Neural progenitor cell (in vitro differentiated cells): ENCODE measurements around the gene CRISPLD2. TPM values are rescaled to one million over a fixed set of nuclear protein-coding genes. Genes with fewer than 3 reads are reported as not detected.

Source experiments
- DNase-seq: peaks from one replicate; pipeline ENCODE4 v3.0.0-alpha.2; 2016; ENCODE audit warnings: low spot score
- H2AFZ ChIP-seq: fragments of 200-600 bp; sonication (generic); replicated peaks from 2 replicates; pipeline ENCODE4 v1.6.1; 2016; ENCODE audit warnings: antibody characterized with exemption
- H3F3A ChIP-seq: fragments of 200-600 bp; sonication (generic); 2 replicates; pipeline ENCODE4 v1.6.1; 2016; ENCODE audit warnings: antibody characterized with exemption, low read depth
- H3K27ac ChIP-seq: fragments of 200-600 bp; sonication (generic); 2 replicates; pipeline ENCODE4 v1.5.1; 2016; ENCODE audit warnings: mild to moderate bottlenecking
- H3K27me3 ChIP-seq: fragments of 200-600 bp; sonication (generic); 2 replicates; pipeline ENCODE4 v1.6.1; 2016; ENCODE audit warnings: mild to moderate bottlenecking, moderate library complexity
- H3K36me3 ChIP-seq: fragments of 200-600 bp; sonication (generic); 2 replicates; pipeline ENCODE4 v1.5.1; 2016
- H3K4me1 ChIP-seq: fragments of 200-600 bp; sonication (generic); 2 replicates; pipeline ENCODE4 v1.6.1; 2016; ENCODE audit warnings: mixed run types
- H3K4me2 ChIP-seq: fragments of 200-600 bp; sonication (generic); 2 replicates; pipeline ENCODE4 v1.6.1; 2016
- H3K4me3 ChIP-seq: fragments of 200-600 bp; sonication (generic); 2 replicates; pipeline ENCODE4 v1.5.1; 2016
- H3K79me2 ChIP-seq: fragments of 200-600 bp; sonication (generic); 2 replicates; pipeline ENCODE4 v1.6.1; 2016; ENCODE audit warnings: low read depth
- H3K9ac ChIP-seq: fragments of 200-600 bp; sonication (generic); 2 replicates; pipeline ENCODE4 v1.6.1; 2016
- H3K9me3 ChIP-seq: fragments of 200-600 bp; sonication (generic); 2 replicates; pipeline ENCODE4 v1.5.1; 2016; ENCODE audit warnings: low read depth
- H4K20me1 ChIP-seq: fragments of 200-600 bp; sonication (generic); 2 replicates; pipeline ENCODE4 v1.6.1; 2016; ENCODE audit warnings: low read depth
- H3K27ac Mint-ChIP-seq: 3 replicates; pipeline ENCODE4 v1.8.0; 2021; ENCODE audit warnings: mixed read lengths
- H3K27me3 Mint-ChIP-seq: 2 replicates; pipeline ENCODE4 v1.8.0; 2022; ENCODE audit warnings: low read depth, mild to moderate bottlenecking, inconsistent platforms, moderate library complexity, mixed read lengths; ENCODE audit not compliant: insufficient read depth
- H3K36me3 Mint-ChIP-seq: 3 replicates; pipeline ENCODE4 v1.8.0; 2021; ENCODE audit warnings: mixed read lengths
- H3K4me1 Mint-ChIP-seq: 3 replicates; pipeline ENCODE4 v1.8.0; 2021; ENCODE audit warnings: mixed read lengths
- H3K4me3 Mint-ChIP-seq: 3 replicates; pipeline ENCODE4 v1.8.0; 2021; ENCODE audit warnings: mild to moderate bottlenecking, moderate library complexity, mixed read lengths
- H3K9me3 Mint-ChIP-seq: 3 replicates; pipeline ENCODE4 v1.8.0; 2020; ENCODE audit warnings: mixed read lengths
- EZH2 ChIP-seq: fragments of 200-600 bp; sonication (generic); IDR thresholded peaks from 2 replicates; pipeline ENCODE4 v1.6.1; 2017; ENCODE audit warnings: antibody characterized with exemption, mild to moderate bottlenecking, moderate library complexity
- EZH2phosphoT487 ChIP-seq: fragments of 200-600 bp; sonication (generic); IDR thresholded peaks from 2 replicates; pipeline ENCODE4 v1.6.1; 2017; ENCODE audit warnings: antibody characterized with exemption
- total RNA-seq: library from RNA; depleted of rRNA; stranded (reverse); fragments of >200 nt; gene quantifications from 2 replicates; pipeline ENCODE4 v1.2.3, GENCODE V29; 2015; ENCODE audit warnings: low replicate concordance
- TF ChIP-seq, protein P1 (sequence below): fragments of 200-600 bp; sonication (generic); IDR thresholded peaks from 2 replicates; pipeline ENCODE4 v1.5.1; 2017; ENCODE audit warnings: antibody characterized with exemption, mild to moderate bottlenecking

CRISPLD2 gene
- total RNA-seq, 1 donor from 2014 or later = 0.11 TPM

DNA sequence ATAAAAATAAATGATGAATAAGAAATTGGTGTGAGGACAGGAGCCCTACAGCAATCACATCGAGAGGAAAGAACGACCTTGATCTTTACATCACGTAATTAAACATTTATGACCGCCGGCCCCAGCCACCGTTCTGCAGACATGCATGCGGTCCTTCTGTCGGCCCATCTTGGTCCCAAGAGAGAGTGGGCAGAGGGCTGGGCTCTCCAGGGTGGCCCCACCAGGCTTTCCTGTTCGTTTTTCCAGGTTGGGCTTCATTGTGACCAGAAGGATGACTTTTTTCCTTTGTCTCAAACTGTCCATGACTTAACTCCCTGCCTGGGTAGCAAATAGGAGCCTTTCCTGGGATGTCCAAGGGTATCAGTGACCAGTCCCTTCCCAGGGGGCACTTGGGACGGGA is 3.3 kb upstream of the CRISPLD2 start:
- H2AFZ ChIP-seq = no peak overlapping the region
- no peak overlapping the region for H3K27ac ChIP-seq
- Mint-ChIP-seq H3K27me3 (peaks cover 39% of the 10 kb centered on the region), H3K27ac (no peak overlapping the region), H3K4me1 (peaks cover 14% of the 10 kb centered on the region), H3K36me3 (no peaks in the 10 kb centered on the region), H3K9me3 (no peaks in the 10 kb centered on the region), H3K4me3 (no peak overlapping the region)
- no peaks in the 10 kb centered on the region for H3K36me3 ChIP-seq
- H3K27me3 ChIP-seq = peaks cover 47% of the 10 kb centered on the region
- TF ChIP-seq, protein P1, sequence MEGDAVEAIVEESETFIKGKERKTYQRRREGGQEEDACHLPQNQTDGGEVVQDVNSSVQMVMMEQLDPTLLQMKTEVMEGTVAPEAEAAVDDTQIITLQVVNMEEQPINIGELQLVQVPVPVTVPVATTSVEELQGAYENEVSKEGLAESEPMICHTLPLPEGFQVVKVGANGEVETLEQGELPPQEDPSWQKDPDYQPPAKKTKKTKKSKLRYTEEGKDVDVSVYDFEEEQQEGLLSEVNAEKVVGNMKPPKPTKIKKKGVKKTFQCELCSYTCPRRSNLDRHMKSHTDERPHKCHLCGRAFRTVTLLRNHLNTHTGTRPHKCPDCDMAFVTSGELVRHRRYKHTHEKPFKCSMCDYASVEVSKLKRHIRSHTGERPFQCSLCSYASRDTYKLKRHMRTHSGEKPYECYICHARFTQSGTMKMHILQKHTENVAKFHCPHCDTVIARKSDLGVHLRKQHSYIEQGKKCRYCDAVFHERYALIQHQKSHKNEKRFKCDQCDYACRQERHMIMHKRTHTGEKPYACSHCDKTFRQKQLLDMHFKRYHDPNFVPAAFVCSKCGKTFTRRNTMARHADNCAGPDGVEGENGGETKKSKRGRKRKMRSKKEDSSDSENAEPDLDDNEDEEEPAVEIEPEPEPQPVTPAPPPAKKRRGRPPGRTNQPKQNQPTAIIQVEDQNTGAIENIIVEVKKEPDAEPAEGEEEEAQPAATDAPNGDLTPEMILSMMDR = no peak
- TF ChIP-seq EZH2 (no peak), EZH2phosphoT487 (no peak)
- H3K9me3 ChIP-seq = no peaks in the 10 kb centered on the region
- no peak overlapping the region for H3K4me3 ChIP-seq
- no peak overlapping the region for H3K9ac ChIP-seq
- H4K20me1 ChIP-seq = no peaks in the 10 kb centered on the region
- H3K4me1 ChIP-seq = no peaks in the 10 kb centered on the region
- H3K79me2 ChIP-seq = no peaks in the 10 kb centered on the region
- H3K4me2 ChIP-seq = no peak overlapping the region
- no peak for DNase-seq
- H3F3A ChIP-seq = no peaks in the 10 kb centered on the region

DNA sequence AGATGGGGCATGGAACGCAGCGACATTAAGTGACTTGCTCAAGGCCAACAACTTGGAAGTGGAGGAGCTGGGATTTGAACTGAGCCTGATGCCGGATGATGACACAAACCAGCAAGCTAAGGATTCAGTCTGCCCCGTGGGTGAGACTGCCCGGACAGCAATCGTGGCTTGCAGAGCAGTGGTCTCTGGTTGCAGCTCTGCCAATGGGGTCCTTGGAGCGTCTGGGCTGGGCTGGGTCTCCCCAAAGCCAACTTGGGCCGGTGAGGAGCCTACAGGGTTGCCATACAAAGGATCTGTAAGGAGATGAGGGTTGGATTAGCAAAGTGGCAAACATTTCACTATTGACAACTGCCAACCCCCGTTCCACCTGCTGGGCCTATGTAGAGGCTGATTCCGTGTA is 2.6 kb upstream of the CRISPLD2 start:
- Histone ChIP-seq H4K20me1 (no peaks in the 10 kb centered on the region), H3F3A (no peaks in the 10 kb centered on the region), H3K4me3 (no peak overlapping the region), H3K36me3 (no peaks in the 10 kb centered on the region), H3K9me3 (no peaks in the 10 kb centered on the region), H2AFZ (no peak overlapping the region), H3K27me3 (peaks cover 54% of the 10 kb centered on the region), H3K79me2 (no peaks in the 10 kb centered on the region), H3K27ac (no peak overlapping the region), H3K4me1 (no peaks in the 10 kb centered on the region), H3K4me2 (no peak overlapping the region), H3K9ac (no peak overlapping the region)
- Mint-ChIP-seq H3K9me3 (no peaks in the 10 kb centered on the region), H3K4me1 (peaks cover 15% of the 10 kb centered on the region), H3K4me3 (no peak overlapping the region), H3K27ac (no peak overlapping the region), H3K36me3 (no peaks in the 10 kb centered on the region), H3K27me3 (peaks cover 35% of the 10 kb centered on the region)
- TF ChIP-seq, protein P1 = no peak
- TF ChIP-seq EZH2 (no peak), EZH2phosphoT487 (no peak)
- DNase-seq = no peak

DNA sequence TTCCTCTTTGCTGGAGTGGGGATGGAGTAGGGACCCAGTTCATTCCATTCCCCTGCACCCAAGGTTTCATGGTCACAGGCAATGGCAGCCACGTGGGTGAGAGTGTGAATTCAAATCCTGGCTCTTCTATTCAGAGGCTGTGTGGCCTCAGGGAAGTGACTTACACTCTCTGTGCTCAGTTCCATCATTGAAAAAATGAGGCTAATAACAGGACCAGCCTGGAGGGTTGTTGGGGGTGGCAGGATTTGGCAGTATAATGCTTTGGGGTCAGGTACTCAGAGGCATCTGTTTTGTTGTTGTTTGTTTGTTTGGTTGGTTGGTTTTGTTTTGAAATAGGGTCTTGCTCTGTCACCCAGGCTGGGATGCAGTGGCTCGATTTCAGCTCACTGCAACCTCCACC is 2.2 kb upstream of the CRISPLD2 start:
- Histone ChIP-seq H3K4me3 (no peak overlapping the region), H3K4me2 (no peak overlapping the region), H2AFZ (no peak overlapping the region), H3K4me1 (no peaks in the 10 kb centered on the region), H3K27ac (no peak overlapping the region), H3K36me3 (no peaks in the 10 kb centered on the region), H3K9ac (no peak overlapping the region), H3K79me2 (no peaks in the 10 kb centered on the region), H3K27me3 (peaks cover 59% of the 10 kb centered on the region), H4K20me1 (no peaks in the 10 kb centered on the region), H3K9me3 (no peaks in the 10 kb centered on the region), H3F3A (no peaks in the 10 kb centered on the region)
- Mint-ChIP-seq H3K9me3 (no peaks in the 10 kb centered on the region), H3K27ac (no peak overlapping the region), H3K4me1 (peaks cover 19% of the 10 kb centered on the region), H3K27me3 (peaks cover 36% of the 10 kb centered on the region), H3K36me3 (no peaks in the 10 kb centered on the region), H3K4me3 (no peak overlapping the region)
- TF ChIP-seq, protein P1 = no peak
- no peak for TF ChIP-seq EZH2phosphoT487
- no peak for TF ChIP-seq EZH2
- no peak for DNase-seq

DNA sequence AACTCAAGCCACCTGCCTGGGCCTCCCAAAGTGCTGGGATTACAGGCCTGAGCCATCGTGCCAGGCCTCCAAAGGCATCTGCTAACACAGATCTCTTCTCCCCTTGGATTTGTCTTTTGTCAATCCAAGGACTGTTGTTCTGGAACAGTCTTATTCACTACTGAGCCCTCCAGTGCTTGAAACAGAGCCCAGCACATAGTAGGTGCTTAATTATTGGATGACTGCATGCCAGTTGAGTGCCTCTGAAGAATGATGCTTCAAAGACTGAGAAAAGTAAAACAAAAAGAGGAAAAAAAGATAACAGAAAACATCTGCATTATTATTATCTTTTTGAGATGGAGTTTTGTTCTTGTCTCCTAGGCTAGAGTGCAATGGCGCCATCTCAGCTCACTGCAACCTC is 1.7 kb upstream of the CRISPLD2 start:
- no peak overlapping the region for H2AFZ ChIP-seq
- no peak for TF ChIP-seq EZH2phosphoT487
- no peak for TF ChIP-seq EZH2
- TF ChIP-seq, protein P1 = no peak
- no peak overlapping the region for H3K4me3 Mint-ChIP-seq
- H3K9me3 ChIP-seq = no peaks in the 10 kb centered on the region
- no peak overlapping the region for H3K9ac ChIP-seq
- peaks cover 16% of the 10 kb centered on the region for H3K4me1 Mint-ChIP-seq
- no peaks in the 10 kb centered on the region for H3K9me3 Mint-ChIP-seq
- H3K79me2 ChIP-seq = no peaks in the 10 kb centered on the region
- H3K36me3 ChIP-seq = no peaks in the 10 kb centered on the region
- no peak overlapping the region for H3K4me2 ChIP-seq
- peaks cover 37% of the 10 kb centered on the region for H3K27me3 Mint-ChIP-seq
- peaks cover 64% of the 10 kb centered on the region for H3K27me3 ChIP-seq
- no peak overlapping the region for H3K27ac ChIP-seq
- no peak for DNase-seq
- H3F3A ChIP-seq = no peaks in the 10 kb centered on the region
- no peak overlapping the region for H3K4me3 ChIP-seq
- no peak overlapping the region for H3K27ac Mint-ChIP-seq
- H4K20me1 ChIP-seq = no peaks in the 10 kb centered on the region
- H3K4me1 ChIP-seq = no peaks in the 10 kb centered on the region
- no peaks in the 10 kb centered on the region for H3K36me3 Mint-ChIP-seq
